Right lobe of liver (tissue), 4 donors: ENCODE data around the gene PNPLA1.

Experiments
- CTCF ChIP-seq, 4 donors: fragments of 200-600 bp in 3 of 4; fragments of 450-650 bp in 1 of 4; IDR thresholded peaks; one replicate each; pipeline versions ENCODE4 v1.5.1 to v1.8.0; 2016 to 2022; ENCODE audit warnings: antibody characterized with exemption in 4 of 4, mild to moderate bottlenecking in 2 of 4
- POLR2A ChIP-seq: fragments of 450-650 bp; IDR thresholded peaks from one replicate; pipeline ENCODE4 v1.6.1; 2017; ENCODE audit warnings: antibody characterized with exemption, mild to moderate bottlenecking
- donor health status: DM: no; HTN: no; CAD: no.
- donor health status: DM: no; HTN: no; CAD: no.
- donor health status: DM: no; HTN: yes; CAD: no.

- TF ChIP-seq POLR2A (no peak), CTCF (IDR thresholded peaks at IDR 0.05) (no peak)
Observed at GRCh38 chr6:36246506-36247268, 23.2 kb upstream of the PNPLA1 start.
